K562 (cell line): ENCODE data around the gene CACNA1E. TPM values are rescaled to one million over a fixed set of nuclear protein-coding genes. Genes with fewer than 3 reads are reported as not detected.

Experiments
- ATAC-seq: fragments of 200-7000 bp; cut with Tn5 transposase; 3 replicates; pipeline ENCODE4 v1.9.1; 2020; ENCODE audit warnings: moderate library complexity
- BruUV-seq: library from RNA; stranded (reverse); fragments of 400-500 nt; replicated peaks from 2 replicates; lab custom pipeline; 2021; lab: Mats Ljungman, UMichigan
- CTCF ChIA-PET: fragments of 300-600 bp; formaldehyde crosslinking; extraction: SDS; loops from one replicate; lab custom pipeline; 2021; ENCODE audit warnings: low intra/inter-chr PET ratio; lab: Yijun Ruan, JAX
- POLR2A ChIA-PET: fragments of 300-600, 350-650 bp; sonication (Branson Sonifier 250); formaldehyde crosslinking; extraction: SDS; loops from one replicate; lab custom pipeline; 2021; ENCODE audit warnings: antibody characterized with exemption, inconsistent platforms; lab: Yijun Ruan, JAX
- DNase-seq, 4 experiments: peaks; one replicate each; pipeline versions ENCODE4 v3.0.0 to v3.0.0-alpha.2; 2011 to 2018; ENCODE audit warnings: low spot score in 3 of 4, mixed read lengths in 3 of 4; ENCODE audit errors: extremely low read depth in 1 of 4
- FAIRE-seq: peaks from 2 replicates; lab custom pipeline; 2011; peaks lifted over from hg19 to GRCh38; lab: Jason Lieb, UNC
- H2AFZ ChIP-seq: 2 replicates; pipeline ENCODE4 v1.6.0; 2011; ENCODE audit warnings: low read depth, low read length, control low read depth, inconsistent platforms
- H3K27ac ChIP-seq: fragments of 200-600 bp; 3 replicates; pipeline ENCODE4 v1.8.0; 2011; ENCODE audit warnings: low read depth, mild to moderate bottlenecking, control low read depth, inconsistent platforms, low read length, moderate library complexity, mixed read lengths; ENCODE audit errors: extremely low read depth
- H3K27me3 ChIP-seq, 2 experiments: fragments of 300-600 bp in 1 of 2; 2 replicates in 1 of 2; 3 replicates in 1 of 2; pipeline versions ENCODE4 v1.6.0 to v1.8.0; 2011; ENCODE audit warnings: inconsistent platforms in 2 of 2, low read length in 2 of 2, mild to moderate bottlenecking in 1 of 2, mixed read lengths in 1 of 2, moderate library complexity in 1 of 2; ENCODE audit not compliant: control insufficient read depth in 2 of 2, insufficient read depth in 2 of 2
- H3K36me3 ChIP-seq: fragments of 300-600 bp; 3 replicates; pipeline ENCODE4 v1.8.0; 2011; ENCODE audit warnings: mild to moderate bottlenecking, low read length, inconsistent platforms; ENCODE audit not compliant: control insufficient read depth, insufficient read depth
- H3K4me1 ChIP-seq, 2 experiments: fragments of 200-600 bp in 1 of 2; replicated peaks in 1 of 2; 2 replicates in 1 of 2; 3 replicates in 1 of 2; pipeline versions ENCODE4 v1.5.1 to v1.8.0; 2011; ENCODE audit warnings: inconsistent platforms in 2 of 2, low read length in 2 of 2, mild to moderate bottlenecking in 1 of 2, mixed read lengths in 1 of 2, moderate library complexity in 1 of 2; ENCODE audit not compliant: control insufficient read depth in 2 of 2, insufficient read depth in 2 of 2
- H3K4me2 ChIP-seq: 2 replicates; pipeline ENCODE4 v1.6.1; 2011; ENCODE audit warnings: low read length, control low read depth, inconsistent platforms, mixed read lengths; ENCODE audit not compliant: insufficient read depth
- H3K4me3 ChIP-seq: fragments of 200-600 bp; sonication (generic), shearing (Covaris generic); 2 replicates; pipeline ENCODE4 v1.5.1; 2016; ENCODE audit warnings: control low read depth, inconsistent platforms
- H3K79me2 ChIP-seq: fragments of 200-600 bp; 3 replicates; pipeline ENCODE4 v1.8.0; 2011; ENCODE audit warnings: low read length, inconsistent platforms; ENCODE audit not compliant: control insufficient read depth, insufficient read depth
- H3K9ac ChIP-seq, 2 experiments: 2 replicates each; pipeline versions ENCODE4 v1.6.0 to v1.6.1; 2011; ENCODE audit warnings: low read depth in 2 of 2, low read length in 2 of 2, control low read depth in 1 of 2, inconsistent platforms in 1 of 2, mild to moderate bottlenecking in 1 of 2, mixed read lengths in 1 of 2; ENCODE audit not compliant: insufficient read depth in 1 of 2
- H3K9me1 ChIP-seq: one replicate; pipeline ENCODE4 v1.6.0; 2011; ENCODE audit warnings: inconsistent platforms, mild to moderate bottlenecking, low read length, moderate library complexity; ENCODE audit not compliant: control insufficient read depth, insufficient read depth
- H3K9me3 ChIP-seq: replicated peaks from 2 replicates; pipeline ENCODE4 v1.5.1; 2011; ENCODE audit warnings: low read depth, low read length, inconsistent platforms; ENCODE audit not compliant: control insufficient read depth, insufficient read depth
- H4K20me1 ChIP-seq: replicated peaks from 2 replicates; pipeline ENCODE4 v1.6.1; 2011; ENCODE audit warnings: low read length, inconsistent platforms, mixed read lengths; ENCODE audit not compliant: control insufficient read depth, insufficient read depth
- DMBX1 ChIP-seq: fragments of 250-450 bp; sonication (Bioruptor Pico); IDR thresholded peaks from 2 replicates; pipeline ENCODE4 v1.8.0; 2022; ENCODE audit warnings: inconsistent platforms, mild to moderate bottlenecking, moderate library complexity, borderline replicate concordance
- ELK1 ChIP-seq: sonication (generic); formaldehyde crosslinking; IDR thresholded peaks from 2 replicates; pipeline ENCODE4 v1.8.1; 2022; ENCODE audit warnings: missing genetic modification reagents
- NFE2 ChIP-seq: IDR thresholded peaks from 2 replicates; pipeline ENCODE4 v1.6.1; 2014; ENCODE audit warnings: antibody characterized with exemption, low read depth
- RAD21 ChIP-seq, 2 experiments: fragments of 250-450 bp in 1 of 2; fragments of 450-650 bp in 1 of 2; sonication (Bioruptor Pico) in 1 of 2; formaldehyde crosslinking in 1 of 2; IDR thresholded peaks in 1 of 2; conservative IDR thresholded peaks in 1 of 2; 2 replicates each; pipeline versions ENCODE4 v1.4.0 to v1.8.0; 2020 to 2022; ENCODE audit warnings: mild to moderate bottlenecking in 2 of 2, moderate library complexity in 1 of 2
- SNIP1 ChIP-seq: fragments of 450-650 bp; IDR thresholded peaks from 2 replicates; pipeline ENCODE4 v1.7.1; 2017; ENCODE audit warnings: low read depth, mild to moderate bottlenecking
- TAF9B ChIP-seq: fragments of 450-650 bp; IDR thresholded peaks from 2 replicates; pipeline ENCODE4 v1.6.1; 2018; ENCODE audit warnings: mild to moderate bottlenecking; ENCODE audit not compliant: partially characterized antibody
- ZNF124 ChIP-seq: sonication (generic); formaldehyde crosslinking; IDR thresholded peaks from 2 replicates; pipeline ENCODE4 v1.8.1; 2022; ENCODE audit warnings: missing genetic modification reagents
- WGBS: fragments of 100-300 bp; shearing (Covaris generic); methylation state at CpG from one replicate; pipeline ENCODE4 v1.1.6; 2016; ENCODE audit warnings: low coverage, mixed read lengths; ENCODE audit not compliant: insufficient coverage; ENCODE audit errors: missing lambda C conversion rate; 5-methylcytosine and 5-hydroxymethylcytosine counted together
- in situ Hi-C: fragments of 300-500 bp; cut with MboI; formaldehyde crosslinking; loops from 4 replicates; pipeline ENCODE4 v1.15.0; 2018; ENCODE audit warnings: inconsistent platforms, mixed read lengths
- intact Hi-C: fragments of 100-400 bp; cut with micrococcal nuclease; formaldehyde crosslinking; loops from 2 replicates; pipeline ENCODE4 v1.14.2; 2022
- polyA plus RNA-seq, 8 experiments: library from polyadenylated mRNA; depleted of rRNA in 4 of 8; stranded (reverse) in 5 of 8; unstranded in 3 of 8; fragments of >200 nt; fragmentation: Nextera tagmentation in 2 of 8; fragmentation: Illumina TruSeq in 1 of 8; extraction: Ambion mirVana in 2 of 8; extraction: Trizol in 1 of 8; gene quantifications; 2 replicates each; pipeline versions ENCODE4 v1.2.1 to v1.2.3, GENCODE V29; 2011 to 2014; ENCODE audit warnings: inconsistent platforms in 1 of 8, missing spikeins in 1 of 8
- total RNA-seq, 7 experiments: library from RNA; depleted of rRNA in 6 of 7; stranded (reverse); fragments of >200 nt in 6 of 7; fragmentation: Illumina TruSeq in 2 of 7; extraction: Trizol in 2 of 7; gene quantifications; 2 replicates each; pipeline versions ENCODE4 v1.2.1 to v1.2.3, GENCODE V29; 2011 to 2021; ENCODE audit warnings: low replicate concordance in 1 of 7
- TF ChIP-seq, protein P1 (sequence below): fragments of 250-450 bp; sonication (Bioruptor Pico); IDR thresholded peaks from 2 replicates; pipeline ENCODE4 v1.6.1; 2021; ENCODE audit warnings: mild to moderate bottlenecking

CACNA1E gene
- total and polyA plus RNA-seq, 9 of the 15 experiments (the other 6 are each of a cell fraction or from before 2014, with no cell fraction given), result under 0.01 to 0.04 TPM; not detected in 7

GRCh38 chr1:181783208-181783607 lies 299.9 kb downstream of the CACNA1E start:
- no TSS peak for BruUV-seq
- intact Hi-C loops, result no loop called here
- Histone ChIP-seq H3K4me1 (no peaks in the 10 kb centered on the region), H3K79me2 (no peaks in the 10 kb centered on the region), H3K36me3 (no peaks in the 10 kb centered on the region), H4K20me1 (no peaks in the 10 kb centered on the region), H3K9ac (no peak overlapping the region), H3K4me2 (no peak overlapping the region), H3K27ac (no peak overlapping the region), H3K9me3 (no peaks in the 10 kb centered on the region), H2AFZ (no peak overlapping the region), H3K27me3 (peaks cover 3 to 32% of the 10 kb centered on the region in 2 experiments; a peak in 3 of 5 replicates), H3K9me1 (peaks cover 6% of the 10 kb centered on the region), H3K4me3 (no peak overlapping the region)
- POLR2A ChIA-PET, result interaction anchor here (0.6 to 1.0 kb wide), 3 partner anchors 20 to 454 kb away, joined by 3 read pairs; no protein-coding TSS in a partner anchor
- ATAC-seq (no peak), DNase-seq (no peak), FAIRE-seq (no peak)
- TF ChIP-seq ELK1 (CRISPR knock-in tag), result no peak
- no peak for TF ChIP-seq DMBX1 (CRISPR knock-in tag)
- no peak for TF ChIP-seq SNIP1
- CTCF ChIA-PET, result no interaction called here
- 0% methylated on average over 1 of the region's 2 CpGs for WGBS
- in situ Hi-C loops, result no loop called here

DNA sequence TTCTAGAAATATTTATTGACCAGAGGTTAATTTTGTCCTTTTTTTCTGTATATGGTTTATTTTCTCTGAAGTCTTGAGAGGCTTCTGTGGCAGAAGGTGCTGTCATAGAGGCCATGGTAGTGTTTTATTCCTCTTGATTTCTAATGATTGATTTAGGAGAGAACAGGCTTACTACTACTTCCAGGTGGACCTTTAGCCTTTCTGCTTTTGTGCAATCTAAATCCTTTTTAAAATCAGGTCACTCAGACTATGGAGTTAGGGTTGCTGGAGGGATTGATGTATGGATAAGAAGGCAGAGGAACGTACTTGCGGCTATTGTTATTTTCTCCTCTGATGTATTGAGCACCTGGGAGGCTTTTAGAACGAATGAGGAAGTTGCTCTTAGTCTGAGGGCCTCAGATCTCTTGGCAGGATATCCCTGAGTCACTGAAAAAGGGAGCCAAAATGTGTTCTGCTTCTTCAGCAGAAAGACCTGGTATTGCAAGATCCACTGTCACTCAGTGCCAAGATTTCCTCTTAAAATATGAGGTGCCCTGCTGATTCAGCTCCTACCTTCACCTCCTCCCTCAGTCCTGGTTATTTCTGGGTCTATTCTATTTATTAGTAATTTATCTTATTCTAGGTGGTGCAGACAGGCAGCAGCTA lies 300.8 kb downstream of the CACNA1E start:
- TF ChIP-seq ZNF124 (CRISPR knock-in tag) (no peak), RAD21 (CRISPR knock-in tag; conservative IDR thresholded peaks at IDR 0.05 in 1 of 2, IDR thresholded peaks at IDR 0.05 in 1 of 2) (no peak), NFE2 (0 out of 2 replicates have a peak, but pooled peaks have one; percentile 18), TAF9B (no peak)
- TF ChIP-seq, protein P1, sequence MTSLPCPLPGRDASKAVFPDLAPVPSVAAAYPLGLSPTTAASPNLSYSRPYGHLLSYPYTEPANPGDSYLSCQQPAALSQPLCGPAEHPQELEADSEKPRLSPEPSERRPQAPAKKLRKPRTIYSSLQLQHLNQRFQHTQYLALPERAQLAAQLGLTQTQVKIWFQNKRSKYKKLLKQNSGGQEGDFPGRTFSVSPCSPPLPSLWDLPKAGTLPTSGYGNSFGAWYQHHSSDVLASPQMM (CRISPR knock-in tag), result no peak
- POLR2A ChIA-PET, result no interaction called here

More for the DNA sequence above, 300.8 kb downstream of the CACNA1E start:
- 0% methylated on average over 3 of the region's 3 CpGs for WGBS
- ATAC-seq, result no peak
- in situ Hi-C loops, result no loop called here
- no peak overlapping the region for H2AFZ ChIP-seq
- H3K4me1 ChIP-seq, result no peaks in the 10 kb centered on the region
- no peaks in the 10 kb centered on the region for H3K36me3 ChIP-seq
- H3K9me1 ChIP-seq, result peaks cover 3% of the 10 kb centered on the region
- no peak for DNase-seq
- H3K27ac ChIP-seq, result no peak overlapping the region
- intact Hi-C loops, result no loop called here
- no peaks in the 10 kb centered on the region for H3K9me3 ChIP-seq
- no peaks in the 10 kb centered on the region for H3K79me2 ChIP-seq
- FAIRE-seq, result no peak
- no peak overlapping the region for H3K4me2 ChIP-seq
- H4K20me1 ChIP-seq, result no peaks in the 10 kb centered on the region
- no peak overlapping the region for H3K4me3 ChIP-seq
- no peak overlapping the region for H3K9ac ChIP-seq
- CTCF ChIA-PET, result no interaction called here
- BruUV-seq, result no TSS peak
- peaks cover 7 to 27% of the 10 kb centered on the region in 2 experiments; a peak in 3 of 5 replicates for H3K27me3 ChIP-seq
